GM19463 (cell line): ENCODE results near the gene CNIH4.
"Not testable (repeated sequence)": the region's sequence is repeated elsewhere in the genome, so short reads cannot be mapped to it uniquely, and the experiment has no call there.

Source experiments
- ATAC-seq: cut with Tn5 transposase; IDR thresholded peaks from one replicate; pipeline ENCODE4 v1.9.1; 2021; ENCODE audit warnings: mild to moderate bottlenecking, moderate library complexity; ENCODE audit not compliant: unreplicated experiment

The CNIH4 gene

GRCh38 chr1:224356685-224357625 is at the start of gene CNIH4:
CNIH4 (plus strand) TSS chr1:224356879; CDS start chr1:224356925, 46 bp downstream.
- peak; percentile 98 for ATAC-seq

- ATAC-seq: no peak
These were observed 48.6 kb upstream of the CNIH4 start for GRCh38 chr1:224308064-224308463.

GRCh38 chr1:224311503-224311902 is 45.2 kb upstream of the CNIH4 start:
- not testable (repeated sequence) for ATAC-seq

- no peak for ATAC-seq
These were observed 44.7 kb upstream of the CNIH4 start for GRCh38 chr1:224312025-224312424.

- no peak for ATAC-seq
These were observed 39.2 kb upstream of the CNIH4 start for GRCh38 chr1:224317383-224318045.

- ATAC-seq: no peak
These were observed 35.0 kb upstream of the CNIH4 start for GRCh38 chr1:224321706-224322105.

- no peak for ATAC-seq
These were observed 30.7 kb upstream of the CNIH4 start for GRCh38 chr1:224325959-224326358.

- no peak for ATAC-seq
These were observed 28.0 kb upstream of the CNIH4 start for GRCh38 chr1:224328644-224329043.

GRCh38 chr1:224329484-224329841 is 27.2 kb upstream of the CNIH4 start:
- no peak for ATAC-seq

GRCh38 chr1:224329842-224330753 is 26.6 kb upstream of the CNIH4 start, which contains the start of gene NVL:
NVL (minus strand) TSS chr1:224330172; CDS start chr1:224330127, 45 bp downstream.
- ATAC-seq: peak; percentile 79

- no peak for ATAC-seq
These were observed 25.4 kb upstream of the CNIH4 start for GRCh38 chr1:224331326-224331725.

- no peak for ATAC-seq
These were observed 24.9 kb upstream of the CNIH4 start for GRCh38 chr1:224331824-224332223.

GRCh38 chr1:224333309-224333926 is 23.3 kb upstream of the CNIH4 start:
- ATAC-seq: peak; percentile 32

GRCh38 chr1:224333939-224334786 is 22.5 kb upstream of the CNIH4 start:
- no peak for ATAC-seq

- no peak for ATAC-seq
These were observed 18.4 kb upstream of the CNIH4 start for GRCh38 chr1:224338150-224338838.

GRCh38 chr1:224339442-224340033 is 17.1 kb upstream of the CNIH4 start:
- no peak for ATAC-seq

- peak; percentile 70 for ATAC-seq
These were observed 16.0 kb upstream of the CNIH4 start for GRCh38 chr1:224340453-224341384.
